HG02884 (cell line): ENCODE results near the gene SEPTIN12.

Source experiments
- ATAC-seq: cut with Tn5 transposase; IDR thresholded peaks from one replicate; pipeline ENCODE4 v1.9.1; 2021; ENCODE audit warnings: mild to moderate bottlenecking, moderate library complexity; ENCODE audit not compliant: unreplicated experiment

SEPTIN12 gene

DNA sequence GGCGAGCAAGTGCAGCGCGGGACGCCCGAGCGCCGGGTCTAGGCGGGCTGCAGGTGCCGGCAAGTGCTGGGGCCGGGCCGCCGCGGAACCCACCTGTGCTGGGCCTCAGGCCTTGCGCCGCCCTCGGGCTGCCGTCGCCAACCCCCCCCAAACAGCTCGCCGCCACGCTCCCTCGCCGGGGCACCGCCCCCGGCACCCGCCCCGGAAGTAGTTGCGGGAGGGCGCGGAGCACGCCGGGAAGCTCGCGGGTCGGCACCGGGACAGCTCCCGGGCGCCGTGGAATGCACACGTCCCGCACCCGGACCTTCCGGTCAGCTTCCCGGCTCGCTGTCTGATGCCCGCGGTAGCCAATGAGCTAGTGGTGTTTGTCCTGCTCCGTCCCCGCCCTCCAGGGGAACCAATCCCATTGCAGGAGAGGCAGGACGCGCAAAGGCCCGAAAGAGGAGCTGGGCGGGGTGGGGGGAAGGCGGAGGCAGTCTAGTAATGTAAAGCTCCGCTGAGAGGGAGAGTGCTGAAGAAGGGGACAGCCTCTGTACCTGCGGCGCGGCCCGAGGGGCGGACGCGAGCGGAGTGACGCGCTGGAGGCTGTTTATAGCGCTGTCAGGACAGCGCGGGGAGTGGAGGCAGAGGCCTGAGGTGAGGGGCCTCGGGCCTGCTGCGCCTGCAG, 53.9 kb downstream of the SEPTIN12 start, which contains the start of the genes ANKS3 and DNAAF8:
ANKS3 (minus strand) TSS at position 209 of the 667 bp plus-strand sequence. CDS start 4,122 bp downstream, outside the sequence.
DNAAF8 (plus strand) TSS at position 475 of the 667 bp plus-strand sequence. CDS start 1,978 bp downstream, outside the sequence.
- ATAC-seq: peak; percentile 68

DNA sequence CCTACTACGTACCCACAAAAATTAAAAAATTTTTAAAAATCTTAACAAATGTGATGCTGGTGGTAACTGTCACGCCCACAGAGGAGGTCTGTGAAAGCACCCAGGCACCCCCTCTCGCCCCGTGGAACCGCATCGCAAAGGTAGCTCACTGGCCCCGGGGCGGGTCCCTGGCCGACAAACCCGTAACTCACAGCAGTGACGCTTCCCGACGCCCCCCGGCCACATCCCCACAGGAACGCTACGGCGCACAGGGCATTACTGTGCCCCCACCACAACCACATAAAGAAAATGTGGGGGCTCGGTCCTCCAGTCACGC, 54.4 kb downstream of the SEPTIN12 start:
- ATAC-seq: peak; percentile 2

DNA sequence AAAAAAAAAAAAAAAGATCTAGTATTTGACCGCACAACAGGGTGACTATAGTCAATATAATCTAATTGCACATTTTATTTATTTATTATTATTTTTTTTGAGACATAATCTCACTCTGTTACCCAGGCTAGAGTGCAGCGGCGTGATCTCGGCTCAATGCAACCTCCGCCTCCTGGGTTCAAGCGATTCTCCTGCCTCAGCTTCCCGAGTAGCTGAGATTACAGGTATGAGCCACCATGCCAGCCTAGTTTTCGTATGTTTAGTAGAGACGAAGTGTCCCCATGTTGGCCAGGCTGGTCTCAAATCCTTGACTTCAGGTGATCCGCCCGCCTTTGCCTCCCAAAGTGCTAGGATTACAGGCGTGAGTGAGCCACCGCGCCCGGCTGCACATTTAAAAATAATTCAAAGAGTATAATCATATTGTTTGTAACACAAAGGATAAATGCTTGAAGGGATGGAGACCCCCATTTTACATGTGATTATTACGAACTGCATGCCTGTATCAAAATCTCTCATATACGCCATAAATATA, 54.9 kb downstream of the SEPTIN12 start:
- no peak for ATAC-seq

DNA sequence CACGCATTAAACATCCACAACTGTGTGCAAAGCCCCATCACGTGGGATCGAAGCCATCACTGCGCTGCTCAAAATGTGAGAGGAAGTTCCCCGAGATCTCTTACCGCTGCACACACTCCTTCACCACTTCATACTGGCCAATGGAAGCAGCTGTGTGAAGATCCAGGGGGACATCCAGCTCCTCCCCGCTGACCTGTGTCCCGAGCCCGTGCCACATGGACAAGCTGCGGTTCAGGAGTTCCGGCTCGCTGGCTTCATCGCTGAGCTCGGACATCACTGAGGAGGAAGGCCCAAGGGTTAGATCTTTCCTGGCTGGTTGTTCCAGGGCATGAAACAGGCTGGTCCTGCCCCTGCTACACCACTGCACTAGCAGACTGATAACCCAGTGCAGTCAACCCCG, 58.3 kb downstream of the SEPTIN12 start:
- ATAC-seq: no peak

DNA sequence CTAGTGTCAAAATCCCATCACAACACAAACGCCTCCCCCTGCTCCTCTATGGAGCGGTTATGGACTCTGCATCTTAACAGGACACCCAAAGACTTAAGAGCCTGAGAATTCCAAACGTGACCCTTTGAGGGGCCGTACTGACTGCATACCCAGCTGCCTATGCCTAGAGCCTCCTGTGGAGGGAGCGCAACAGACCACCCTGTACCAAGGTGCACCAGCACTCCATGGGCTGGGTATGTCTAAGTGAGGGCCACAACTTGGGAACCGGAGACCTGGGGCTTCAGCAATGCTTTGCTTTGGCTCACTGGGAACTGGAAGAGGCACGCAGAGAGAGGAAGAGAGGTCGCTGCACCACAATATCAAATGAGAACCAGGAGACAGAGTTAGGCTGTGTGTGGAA, 59.5 kb downstream of the SEPTIN12 start:
- ATAC-seq: no peak
